Breast epithelium (tissue), 3 donors: ENCODE data around the gene STIP1.

Experiments used
- POLR2A ChIP-seq: fragments of 450-650 bp; IDR thresholded peaks from one replicate; pipeline ENCODE4 v1.6.1; 2016; ENCODE audit warnings: antibody characterized with exemption, mild to moderate bottlenecking, moderate library complexity
- TF ChIP-seq, protein P1 (sequence below), 3 donors: fragments of 450-650 bp; IDR thresholded peaks; one replicate each; pipeline ENCODE4 v1.5.1; 2016 to 2017; ENCODE audit warnings: antibody characterized with exemption in 3 of 3, mild to moderate bottlenecking in 3 of 3, moderate library complexity in 3 of 3

DNA sequence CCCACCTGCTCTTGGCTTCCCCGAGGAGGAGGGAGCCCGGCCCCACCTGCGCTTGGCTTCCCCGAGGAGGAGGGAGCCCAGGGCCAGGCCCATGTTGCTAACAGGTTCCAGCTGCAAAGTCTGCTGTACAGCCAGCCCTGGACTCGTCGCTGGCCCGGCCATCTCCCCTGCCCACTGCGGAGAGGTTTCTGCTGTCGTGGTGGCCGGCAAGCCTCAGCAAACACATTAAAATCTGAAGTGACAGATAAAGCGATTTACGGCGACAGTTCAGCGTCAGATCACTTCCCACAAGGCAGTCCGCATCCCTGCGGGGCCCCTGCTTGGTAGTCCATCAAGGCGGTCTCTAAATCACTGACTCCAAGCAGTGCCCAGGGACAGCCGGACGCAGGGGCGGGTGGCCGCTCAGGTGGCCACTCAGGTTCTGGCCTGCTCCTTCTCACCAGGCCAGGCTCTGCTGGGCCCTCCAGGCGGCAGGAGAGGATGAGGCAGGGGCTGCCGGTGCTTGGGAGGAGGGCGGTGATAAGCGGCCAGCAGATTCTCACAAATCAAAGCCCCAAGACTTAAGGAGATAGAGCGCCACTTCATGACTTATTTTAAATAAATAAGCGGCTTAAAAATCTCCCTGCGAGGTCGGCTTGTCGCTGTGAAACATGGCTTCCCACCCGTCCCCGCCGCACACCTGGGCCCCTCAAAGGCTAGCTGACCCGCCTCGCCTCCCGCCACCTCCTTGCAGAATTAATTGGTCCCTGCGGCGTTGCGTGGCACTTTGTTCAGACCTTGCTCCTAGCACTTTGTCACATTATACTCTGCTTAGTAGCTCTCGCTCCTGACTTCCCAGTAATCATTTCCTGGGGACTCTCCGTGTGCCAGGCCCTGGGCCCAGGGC lies 41.1 kb upstream of the STIP1 start:
- TF ChIP-seq, protein P1, sequence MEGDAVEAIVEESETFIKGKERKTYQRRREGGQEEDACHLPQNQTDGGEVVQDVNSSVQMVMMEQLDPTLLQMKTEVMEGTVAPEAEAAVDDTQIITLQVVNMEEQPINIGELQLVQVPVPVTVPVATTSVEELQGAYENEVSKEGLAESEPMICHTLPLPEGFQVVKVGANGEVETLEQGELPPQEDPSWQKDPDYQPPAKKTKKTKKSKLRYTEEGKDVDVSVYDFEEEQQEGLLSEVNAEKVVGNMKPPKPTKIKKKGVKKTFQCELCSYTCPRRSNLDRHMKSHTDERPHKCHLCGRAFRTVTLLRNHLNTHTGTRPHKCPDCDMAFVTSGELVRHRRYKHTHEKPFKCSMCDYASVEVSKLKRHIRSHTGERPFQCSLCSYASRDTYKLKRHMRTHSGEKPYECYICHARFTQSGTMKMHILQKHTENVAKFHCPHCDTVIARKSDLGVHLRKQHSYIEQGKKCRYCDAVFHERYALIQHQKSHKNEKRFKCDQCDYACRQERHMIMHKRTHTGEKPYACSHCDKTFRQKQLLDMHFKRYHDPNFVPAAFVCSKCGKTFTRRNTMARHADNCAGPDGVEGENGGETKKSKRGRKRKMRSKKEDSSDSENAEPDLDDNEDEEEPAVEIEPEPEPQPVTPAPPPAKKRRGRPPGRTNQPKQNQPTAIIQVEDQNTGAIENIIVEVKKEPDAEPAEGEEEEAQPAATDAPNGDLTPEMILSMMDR (IDR thresholded peaks at IDR 0.05): no peak
- TF ChIP-seq POLR2A: no peak
